ENCODE data around the gene HNRNPA3.

Gene HNRNPA3

DNA sequence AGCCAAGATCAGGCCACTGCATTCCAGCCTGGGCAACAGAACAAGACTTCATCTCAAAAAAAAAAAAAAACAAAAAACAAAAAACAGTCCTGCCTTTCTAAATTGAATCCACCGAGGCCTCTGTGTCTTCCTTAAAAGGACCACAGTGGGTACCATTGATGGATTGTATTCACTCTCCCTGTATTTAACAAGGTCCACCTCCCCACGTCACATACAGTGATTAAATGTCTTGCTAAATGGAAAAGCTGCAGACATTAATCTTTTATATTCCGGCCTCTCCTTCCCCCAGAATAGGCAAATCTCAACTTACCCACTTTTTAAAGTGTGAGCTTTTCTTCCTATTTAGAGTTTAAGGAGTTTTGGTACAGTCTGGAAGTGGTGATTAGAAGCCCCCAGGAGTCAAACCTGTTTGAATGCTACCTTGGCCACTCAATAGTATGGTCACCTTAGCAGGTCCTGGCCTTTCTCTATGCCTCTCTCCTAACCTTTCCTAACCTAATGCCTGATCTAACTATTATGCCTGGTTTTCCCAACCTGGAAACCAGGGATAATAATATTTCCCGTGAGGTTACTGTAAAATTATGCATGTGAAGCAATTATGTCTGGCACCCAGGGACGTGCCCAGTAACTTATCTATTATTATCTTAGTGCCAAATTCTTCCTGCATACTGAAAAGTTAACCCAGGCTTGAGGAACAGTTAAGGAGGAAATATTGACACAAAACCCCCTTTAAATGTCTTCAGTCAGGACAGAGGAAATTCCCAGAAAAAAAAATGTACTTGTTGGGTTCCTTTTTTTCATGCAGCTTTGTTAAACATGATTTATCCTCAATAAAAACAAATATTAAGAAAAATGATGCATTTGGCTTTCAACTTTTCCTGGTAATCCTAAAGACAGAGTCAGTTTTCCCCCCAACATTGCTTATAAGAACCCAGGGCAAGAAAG is 48.8 kb downstream of the HNRNPA3 start:
- TF ChIP-seq, protein P1, sequence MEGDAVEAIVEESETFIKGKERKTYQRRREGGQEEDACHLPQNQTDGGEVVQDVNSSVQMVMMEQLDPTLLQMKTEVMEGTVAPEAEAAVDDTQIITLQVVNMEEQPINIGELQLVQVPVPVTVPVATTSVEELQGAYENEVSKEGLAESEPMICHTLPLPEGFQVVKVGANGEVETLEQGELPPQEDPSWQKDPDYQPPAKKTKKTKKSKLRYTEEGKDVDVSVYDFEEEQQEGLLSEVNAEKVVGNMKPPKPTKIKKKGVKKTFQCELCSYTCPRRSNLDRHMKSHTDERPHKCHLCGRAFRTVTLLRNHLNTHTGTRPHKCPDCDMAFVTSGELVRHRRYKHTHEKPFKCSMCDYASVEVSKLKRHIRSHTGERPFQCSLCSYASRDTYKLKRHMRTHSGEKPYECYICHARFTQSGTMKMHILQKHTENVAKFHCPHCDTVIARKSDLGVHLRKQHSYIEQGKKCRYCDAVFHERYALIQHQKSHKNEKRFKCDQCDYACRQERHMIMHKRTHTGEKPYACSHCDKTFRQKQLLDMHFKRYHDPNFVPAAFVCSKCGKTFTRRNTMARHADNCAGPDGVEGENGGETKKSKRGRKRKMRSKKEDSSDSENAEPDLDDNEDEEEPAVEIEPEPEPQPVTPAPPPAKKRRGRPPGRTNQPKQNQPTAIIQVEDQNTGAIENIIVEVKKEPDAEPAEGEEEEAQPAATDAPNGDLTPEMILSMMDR (IDR thresholded peaks at IDR 0.05; ENCODE audit: control insufficient read depth, extremely low read depth, insufficient read depth) = no peak
- no peak for DNase-seq (ENCODE audit: low read depth)
- peak overlapping the region; percentile 76 for H3K4me3 ChIP-seq (ENCODE audit: low read depth, low read length)

DNA sequence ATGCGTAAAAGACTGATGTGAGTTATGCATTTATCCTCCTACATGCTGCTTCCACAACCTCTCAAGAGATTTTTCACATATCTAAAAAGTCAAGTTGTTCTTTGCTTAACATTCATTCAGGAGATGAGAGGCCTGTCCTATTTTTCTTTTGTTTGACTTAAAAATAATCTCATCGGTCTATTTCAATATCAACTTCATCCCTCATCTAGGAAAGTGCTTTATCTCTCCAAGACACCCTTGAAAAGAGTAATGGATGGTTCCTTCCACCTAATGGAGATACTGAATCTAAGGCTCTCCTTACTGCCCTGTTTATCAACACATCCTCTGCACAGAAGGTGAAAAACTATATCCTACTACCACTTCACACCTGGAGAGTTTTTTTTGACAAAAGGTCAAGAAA is 49.5 kb downstream of the HNRNPA3 start:
- TF ChIP-seq, protein P1 (IDR thresholded peaks at IDR 0.05; ENCODE audit: control insufficient read depth, extremely low read depth, insufficient read depth) = no peak
- DNase-seq (ENCODE audit: low read depth) = no peak
- H3K4me3 ChIP-seq (ENCODE audit: low read depth, low read length) = peak overlapping the region; percentile 76

DNA sequence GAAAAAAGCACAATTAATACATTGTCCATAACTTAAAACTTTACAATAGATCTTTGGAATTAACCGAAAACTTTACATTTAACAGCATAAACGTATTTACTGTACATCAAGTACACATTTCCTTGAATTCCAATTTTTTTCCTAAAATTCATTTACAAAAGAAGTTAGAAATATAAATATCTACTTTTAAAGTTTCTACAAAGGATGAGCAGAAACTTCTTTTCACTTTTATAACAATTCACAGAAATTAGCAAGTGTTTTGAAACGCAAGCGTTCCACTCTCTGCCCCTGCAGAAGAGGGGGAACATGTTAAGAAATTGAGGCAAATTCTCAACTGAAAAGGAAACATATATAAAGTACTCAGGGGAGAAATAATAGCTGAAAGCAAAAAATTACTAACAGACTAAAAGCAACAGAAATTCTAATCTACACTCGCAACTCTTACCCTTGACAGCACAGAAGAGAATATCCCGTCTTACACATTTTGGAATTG is 50.4 kb downstream of the HNRNPA3 start:
- DNase-seq (ENCODE audit: low read depth) = no peak
- H3K4me3 ChIP-seq (ENCODE audit: low read depth, low read length) = peak overlapping the region; percentile 76
- TF ChIP-seq, protein P1 (IDR thresholded peaks at IDR 0.05; ENCODE audit: control insufficient read depth, extremely low read depth, insufficient read depth) = no peak

DNA sequence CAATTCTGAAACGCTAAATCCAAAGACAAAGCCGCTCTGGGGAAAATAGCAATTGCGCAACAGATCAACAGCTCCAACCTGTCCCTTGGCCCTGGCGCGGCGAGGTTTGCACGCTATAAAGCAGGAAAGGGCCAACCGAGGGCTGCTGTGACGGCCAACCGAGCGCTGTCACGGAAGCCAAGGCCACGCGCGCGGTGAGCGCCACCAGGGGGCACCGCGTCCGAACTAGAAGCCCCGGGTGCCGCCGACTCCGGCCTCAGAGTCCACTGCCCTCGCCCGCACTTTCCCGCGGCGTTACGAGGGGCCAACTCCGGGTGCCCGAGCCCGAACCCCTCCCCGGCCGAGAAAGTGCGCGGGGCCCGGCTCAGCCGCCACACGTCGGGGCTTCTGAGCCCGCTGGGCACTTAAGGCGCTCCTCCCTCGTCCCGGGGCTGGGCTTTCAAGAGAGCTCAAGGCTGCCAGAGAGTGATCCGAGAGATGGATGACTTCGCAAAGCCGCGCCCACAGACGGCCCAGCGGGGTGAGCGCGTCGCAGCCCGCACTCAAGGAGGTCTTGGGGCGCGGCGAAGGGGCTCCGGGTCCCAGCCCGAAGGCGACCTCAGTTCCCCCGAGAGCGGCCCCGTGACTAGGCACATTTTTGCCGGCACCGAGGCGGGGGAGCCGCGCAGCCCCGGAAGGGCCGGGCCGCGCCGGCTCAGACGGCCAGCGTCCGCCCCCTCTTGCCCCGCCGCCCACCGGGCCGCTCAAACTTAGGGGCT is 51.0 kb downstream of the HNRNPA3 start:
- DNase-seq (ENCODE audit: low read depth) = peak; percentile 93
- peak overlapping the region; percentile 76 for H3K4me3 ChIP-seq (ENCODE audit: low read depth, low read length)
- TF ChIP-seq, protein P1 (IDR thresholded peaks at IDR 0.05; ENCODE audit: control insufficient read depth, extremely low read depth, insufficient read depth) = peak; percentile 90

DNA sequence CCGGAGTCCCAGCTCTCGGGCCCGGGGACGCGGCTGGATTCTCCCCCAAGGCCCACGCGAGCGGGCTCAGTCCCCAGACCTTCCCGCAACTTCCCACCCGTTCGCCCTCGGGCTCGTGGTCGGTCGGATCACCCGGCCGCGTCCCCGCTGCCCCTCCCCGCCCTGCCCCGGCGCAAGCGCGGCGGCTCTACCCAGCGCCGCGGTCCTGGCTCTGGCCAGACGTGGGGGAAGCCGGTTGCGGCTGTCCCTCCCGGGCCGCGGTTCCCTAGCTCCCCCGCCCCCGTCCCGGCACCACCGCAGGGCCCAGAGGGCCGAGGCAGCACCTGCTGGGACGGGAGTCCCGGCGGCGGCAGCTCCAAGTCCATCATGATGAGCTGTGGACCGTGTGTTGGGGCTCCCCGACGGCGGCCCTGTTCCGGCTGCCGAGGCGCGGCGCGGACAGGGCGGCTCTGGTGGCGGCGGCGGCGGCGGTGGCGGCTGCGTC is 51.7 kb downstream of the HNRNPA3 start:
- H3K4me3 ChIP-seq (ENCODE audit: low read depth, low read length) = peak overlapping the region; percentile 76
- DNase-seq (ENCODE audit: low read depth) = no peak
- TF ChIP-seq, protein P1 (IDR thresholded peaks at IDR 0.05; ENCODE audit: control insufficient read depth, extremely low read depth, insufficient read depth) = no peak

DNA sequence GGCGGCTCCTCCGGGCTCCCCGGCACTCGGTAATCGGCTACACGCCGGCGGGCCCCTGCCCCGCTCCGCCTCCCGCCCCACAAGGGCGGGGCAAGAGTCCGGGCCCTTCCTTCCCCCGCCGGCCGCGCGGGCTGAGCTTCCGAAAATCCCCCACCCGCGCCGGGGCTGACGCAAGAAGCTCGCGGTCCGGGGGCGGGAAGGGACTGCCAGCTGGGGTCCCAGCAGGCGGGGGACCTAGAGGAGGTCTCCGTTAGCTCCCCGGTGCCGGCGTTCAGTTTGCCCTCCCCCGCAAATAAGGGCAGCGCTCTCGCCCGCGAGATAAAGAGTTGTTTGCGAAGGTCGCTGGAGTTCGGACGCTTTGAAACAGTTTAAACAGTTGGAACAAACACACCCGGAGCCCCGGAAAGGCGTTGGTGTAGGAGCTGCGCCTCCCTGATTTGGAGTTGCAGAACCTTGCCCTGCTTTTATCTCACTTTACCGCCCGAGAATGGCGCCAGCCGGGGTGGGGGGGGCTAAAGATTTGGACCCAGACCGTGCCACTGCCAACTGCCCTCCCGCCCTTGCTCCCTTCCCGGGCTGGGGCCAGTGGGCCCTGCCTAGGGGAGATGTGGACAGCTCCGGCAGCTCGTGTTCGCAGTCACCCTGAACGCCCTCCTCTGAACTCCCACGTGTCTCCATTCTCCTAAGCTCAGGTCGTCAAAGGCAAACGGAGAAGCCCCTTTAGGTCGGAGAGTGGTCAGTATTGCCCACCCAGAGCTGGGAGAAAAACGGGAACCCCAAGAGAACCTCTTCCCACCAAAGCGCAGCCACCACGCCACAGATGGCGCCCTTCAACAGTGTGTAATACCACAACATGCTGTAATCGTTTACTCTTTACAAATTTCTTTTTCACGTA is 52.3 kb downstream of the HNRNPA3 start, which contains the start of gene NFE2L2:
Gene NFE2L2, minus strand, starts transcription at position 35 of the 895 bp plus-strand sequence. CDS start 151 bp downstream, outside the sequence.
- TF ChIP-seq, protein P1 (IDR thresholded peaks at IDR 0.05; ENCODE audit: control insufficient read depth, extremely low read depth, insufficient read depth) = peak; percentile 47
- peak within 1 kb of the TSS; percentile 76 for H3K4me3 ChIP-seq (ENCODE audit: low read depth, low read length)
- DNase-seq (ENCODE audit: low read depth) = no peak
